HL-60/S4 treated with phorbol 12-myristate 13-acetate at 8.2 ng/mL for 4 days and 3 days (cell line): Measurements from ENCODE around the gene MAS1L.

Experiments used
- in situ Hi-C: fragments of 300-500 bp; cut with MboI; formaldehyde crosslinking; loops from 2 replicates; pipeline ENCODE4 v1.15.0; 2022; ENCODE audit warnings: low sequenced_read_pairs

Gene MAS1L

DNA sequence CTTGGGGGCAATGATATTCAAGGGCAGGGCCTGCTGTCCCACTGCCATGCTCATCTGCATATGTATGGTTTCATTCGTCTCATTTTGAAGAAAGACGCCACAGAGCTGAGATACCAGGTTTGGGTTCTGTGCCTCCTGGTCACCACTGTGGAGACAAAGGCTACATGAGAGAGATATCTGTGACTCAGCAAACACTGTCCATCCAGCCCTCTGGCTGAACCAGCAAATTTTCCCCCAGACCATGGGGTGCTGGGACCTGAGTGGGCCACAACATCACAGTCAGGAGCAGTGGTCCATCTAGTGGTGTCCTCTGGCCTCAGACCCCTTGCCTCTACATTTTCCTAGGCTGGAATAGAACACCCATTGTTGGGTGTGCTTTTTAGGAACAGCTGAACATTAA lies at the start of gene MAS1L:
Gene MAS1L, minus strand, starts transcription at position 297 of the 400 bp plus-strand sequence. Its CDS starts 54 bp downstream, at position 243.
- in situ Hi-C loops: no loop called here

DNA sequence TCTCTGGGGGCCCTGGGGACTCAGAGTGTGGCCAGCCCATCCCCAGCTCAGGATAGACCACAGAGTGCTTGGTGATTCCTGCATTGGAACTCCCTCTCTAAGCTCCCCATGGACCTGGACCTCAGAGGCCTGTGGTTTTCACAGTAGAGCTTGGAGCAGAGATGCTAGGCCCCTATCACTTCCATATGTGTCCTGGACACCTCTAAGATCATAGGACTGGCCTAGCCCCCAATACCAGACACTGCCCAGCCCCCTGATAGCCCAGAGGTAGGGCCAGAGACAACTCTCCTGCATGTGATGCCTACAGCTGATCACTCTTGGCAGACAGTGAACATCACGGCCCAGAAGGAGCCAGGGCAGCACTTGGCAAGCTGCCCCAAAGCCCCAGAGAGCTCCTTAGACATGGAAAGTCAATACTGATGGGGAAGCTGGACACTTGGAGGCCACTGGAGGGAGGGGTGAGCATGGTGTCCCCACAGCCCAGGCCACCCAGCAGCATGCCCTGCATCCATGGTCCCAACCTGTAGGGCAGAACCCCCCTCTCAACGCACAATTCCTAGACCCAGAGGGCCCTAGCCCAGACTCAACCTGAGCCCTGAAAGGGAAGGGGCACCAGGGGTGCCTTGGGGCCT lies 44.7 kb upstream of the MAS1L start:
- in situ Hi-C loops: no loop called here

DNA sequence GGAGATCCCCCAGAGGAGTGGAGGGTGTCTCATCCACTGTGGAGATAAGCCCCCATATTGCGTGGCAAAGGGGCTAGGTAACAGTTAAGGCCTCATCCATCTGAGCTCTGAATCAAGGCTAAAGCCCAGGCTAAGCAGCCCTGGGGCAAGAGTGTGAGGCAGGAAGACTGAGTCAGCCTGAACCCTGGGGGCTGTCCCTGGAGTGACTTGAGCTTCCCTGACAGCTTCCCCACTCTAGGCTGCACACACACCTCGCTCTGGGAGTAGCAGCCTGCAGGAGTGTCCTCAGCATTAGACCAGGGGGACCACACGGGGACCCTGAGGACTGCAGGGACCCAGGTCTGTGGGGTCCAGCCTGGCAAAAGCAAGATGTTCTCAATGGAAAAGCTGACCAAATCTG lies 43.9 kb upstream of the MAS1L start:
- in situ Hi-C loops: no loop called here

DNA sequence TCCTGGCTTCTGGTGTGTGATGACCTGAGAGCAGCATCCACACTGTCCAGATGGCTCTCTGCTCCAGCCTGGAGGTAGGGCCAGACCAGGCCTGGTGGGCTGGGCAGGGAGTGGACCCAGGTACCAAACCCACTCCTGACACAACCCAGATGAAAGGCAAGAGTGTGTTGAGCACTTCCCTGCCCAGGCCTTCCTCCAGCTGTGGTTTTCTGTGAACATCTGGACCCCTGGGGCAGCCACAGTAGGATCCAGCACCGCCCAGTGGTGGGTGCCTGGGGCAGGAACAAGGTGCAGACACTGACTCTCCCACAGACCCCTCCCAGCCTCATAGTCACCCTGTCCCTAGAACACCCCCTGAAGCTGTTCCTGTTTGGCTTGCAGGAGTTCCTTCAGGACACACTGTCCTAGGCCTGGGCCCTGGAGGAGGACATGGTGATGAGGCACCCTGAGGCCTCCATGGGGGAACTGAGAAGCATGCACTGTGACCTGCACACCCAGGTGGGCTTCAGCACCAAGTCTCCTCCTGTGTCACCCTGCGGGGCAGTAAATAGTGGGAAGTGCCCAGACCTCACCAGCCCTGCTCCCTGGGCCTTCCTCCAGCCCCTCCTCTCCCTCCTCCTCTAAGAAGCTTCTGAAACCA lies 43.0 kb upstream of the MAS1L start:
- in situ Hi-C loops: no loop called here

DNA sequence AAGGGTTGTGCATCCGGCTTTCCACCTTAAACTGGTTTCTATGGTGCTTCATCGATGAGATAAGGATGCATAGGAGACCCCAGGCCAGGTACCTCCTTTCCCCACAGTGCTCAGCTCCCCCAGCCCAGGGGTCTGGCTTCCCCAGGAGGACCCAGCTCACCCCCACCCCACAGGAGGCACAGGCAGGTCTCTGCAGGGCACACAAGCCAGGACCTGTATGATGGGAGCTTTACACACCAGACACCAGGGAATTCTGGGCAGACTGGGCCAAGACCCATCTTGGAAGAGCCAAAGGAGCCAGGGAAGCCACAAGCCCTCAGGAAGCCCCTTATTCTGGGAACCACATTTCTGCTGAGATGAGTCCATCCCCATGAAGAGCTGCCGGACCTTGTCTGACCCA lies 42.2 kb upstream of the MAS1L start:
- in situ Hi-C loops: no loop called here

DNA sequence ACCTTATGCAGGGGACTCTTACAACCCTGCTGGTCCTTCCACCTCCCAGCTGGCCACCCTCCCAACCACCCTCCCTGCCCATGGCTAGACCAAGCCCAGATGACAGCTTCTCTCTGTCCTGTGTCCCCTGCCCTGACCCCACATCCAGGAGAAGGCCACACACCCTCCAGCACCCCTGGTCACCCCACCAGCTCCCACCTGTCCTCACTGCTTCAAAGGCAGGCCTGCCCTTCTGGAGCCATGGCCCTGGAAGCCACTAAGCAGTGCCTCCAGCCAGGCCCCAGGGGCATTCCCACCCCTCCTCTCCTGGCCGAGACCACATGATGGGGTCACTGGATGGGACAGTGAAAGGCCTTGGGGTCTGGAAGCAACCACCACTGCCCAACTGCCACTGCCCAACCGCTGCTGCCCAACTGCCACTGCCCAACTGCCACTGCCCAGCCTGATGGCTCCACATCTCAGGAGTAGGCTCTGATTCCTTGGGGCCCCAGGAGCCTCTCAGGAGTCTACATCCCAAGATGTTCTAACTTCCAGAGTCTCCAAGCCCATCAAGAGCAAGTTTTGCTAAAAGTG lies 41.3 kb upstream of the MAS1L start:
- in situ Hi-C loops: no loop called here

DNA sequence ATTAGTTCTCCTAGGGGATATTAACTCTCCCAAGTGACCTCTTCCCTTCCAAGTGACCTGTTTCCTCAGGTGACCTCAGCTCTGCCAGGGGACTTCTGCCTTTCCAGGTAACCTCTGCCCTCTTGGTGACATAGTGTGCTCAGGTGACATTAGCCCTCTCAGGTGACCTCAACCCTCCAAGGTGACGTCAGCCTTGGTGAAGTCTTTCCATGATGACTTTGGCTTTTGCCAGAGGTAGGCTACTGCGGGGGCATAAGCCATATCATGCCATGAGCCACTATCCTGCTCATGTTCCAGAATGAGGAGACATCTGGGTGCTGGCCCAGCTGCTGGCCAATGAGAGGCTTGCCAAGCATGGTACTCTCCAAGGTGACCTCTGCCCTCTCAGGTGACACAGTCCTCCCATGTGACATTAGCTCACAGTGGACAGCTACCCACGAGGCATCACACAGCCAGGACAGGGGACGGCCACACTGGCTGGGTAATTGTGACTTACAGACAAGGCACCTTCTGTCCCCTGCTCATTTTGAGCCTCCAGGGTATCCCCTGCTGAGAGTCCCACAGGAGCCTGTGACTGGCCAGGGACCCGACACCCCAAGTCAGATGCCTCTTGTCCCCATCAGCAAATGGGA lies 40.7 kb upstream of the MAS1L start:
- in situ Hi-C loops: no loop called here

GRCh38 chr6:29527564-29527963 lies 39.8 kb upstream of the MAS1L start:
- in situ Hi-C loops: no loop called here

GRCh38 chr6:29527126-29527525 lies 39.4 kb upstream of the MAS1L start:
- in situ Hi-C loops: no loop called here

DNA sequence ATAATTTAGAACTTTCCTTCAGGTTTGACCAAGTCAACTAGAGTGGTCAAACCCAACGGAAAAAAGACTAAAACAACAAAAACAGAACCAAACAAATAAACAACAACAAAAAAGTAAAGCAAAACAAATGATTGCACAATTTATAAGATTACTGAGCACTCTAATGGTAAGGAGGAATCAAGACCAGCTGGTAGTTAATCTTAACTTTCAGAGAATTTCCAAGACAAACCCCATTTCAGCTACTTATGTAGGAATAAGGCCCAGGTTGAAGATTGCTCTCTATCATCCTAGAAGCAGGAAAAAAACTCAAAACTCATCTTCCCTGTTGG lies 37.5 kb upstream of the MAS1L start:
- in situ Hi-C loops: no loop called here

DNA sequence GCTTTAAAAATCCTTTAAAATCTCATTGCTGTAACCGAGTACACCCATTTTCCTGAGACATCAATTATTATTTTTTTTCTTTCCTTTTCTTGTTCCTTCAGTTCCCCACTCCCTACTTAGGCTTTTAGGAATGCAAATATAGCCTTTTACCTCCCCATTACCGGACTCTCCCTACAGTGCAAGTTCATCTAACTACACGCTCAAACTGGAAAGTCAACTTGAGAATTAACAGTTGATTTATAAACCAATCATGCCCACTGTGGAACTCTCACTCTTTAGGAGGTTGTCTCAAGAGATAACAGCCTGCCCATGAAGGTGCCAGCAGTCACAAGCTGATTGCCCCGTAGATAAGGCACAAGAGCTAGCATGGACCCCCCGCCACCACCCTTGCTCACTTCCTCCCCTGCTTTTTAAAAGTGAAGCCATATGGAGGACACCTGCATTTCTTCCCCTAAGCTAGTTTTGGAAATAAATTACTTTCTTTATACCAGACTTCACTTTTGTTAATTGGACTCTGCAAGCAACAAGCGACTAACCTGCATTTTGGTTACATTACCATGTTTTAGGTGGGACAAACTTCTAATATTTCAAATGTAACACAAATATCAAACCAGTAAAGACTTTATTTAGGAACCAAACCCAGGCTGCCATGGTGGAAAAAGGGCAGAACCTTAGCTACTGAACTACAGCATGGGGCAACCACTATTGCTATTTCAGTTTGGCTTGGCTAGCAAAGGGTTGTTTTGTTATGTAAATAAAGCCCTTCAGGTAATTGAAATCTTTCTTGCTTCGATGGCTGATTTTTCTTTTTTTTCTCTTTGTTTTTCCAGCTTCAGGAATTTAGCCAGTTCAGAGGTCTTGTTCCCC lies 36.9 kb upstream of the MAS1L start:
- in situ Hi-C loops: no loop called here

GRCh38 chr6:29524044-29524443 lies 36.3 kb upstream of the MAS1L start:
- in situ Hi-C loops: no loop called here

GRCh38 chr6:29522227-29522626 lies 34.5 kb upstream of the MAS1L start:
- in situ Hi-C loops: no loop called here

DNA sequence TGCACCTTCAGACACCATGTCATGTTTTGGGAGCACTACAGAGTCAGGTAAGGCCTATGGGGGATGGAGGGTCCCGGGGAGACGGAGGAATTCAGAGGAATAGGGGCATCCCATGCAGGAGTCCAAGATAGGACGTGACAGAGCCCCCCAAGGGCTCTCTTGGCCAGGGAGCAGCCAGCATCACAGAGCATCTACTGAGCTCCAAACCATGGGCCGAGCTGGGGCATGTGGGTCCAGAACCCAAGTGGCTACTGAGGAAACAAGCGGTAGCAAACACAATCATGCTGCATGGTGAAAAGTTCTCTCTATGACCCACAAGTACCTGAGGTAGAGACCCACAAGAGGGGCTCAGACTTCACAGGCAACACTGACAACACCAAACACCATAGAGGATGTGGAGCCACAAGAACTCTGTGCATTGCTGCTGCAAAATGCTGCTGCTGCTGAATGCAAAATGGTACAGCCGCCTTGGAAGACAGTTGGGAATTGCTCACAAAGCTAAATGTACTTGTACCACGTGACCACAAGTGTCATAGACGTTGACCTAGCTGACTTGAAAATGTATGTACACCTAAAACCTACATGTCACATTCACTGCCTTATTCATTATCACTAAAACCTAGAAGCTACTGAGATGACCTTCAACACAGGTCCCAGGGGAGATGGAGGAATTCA lies 33.4 kb upstream of the MAS1L start:
- in situ Hi-C loops: no loop called here

DNA sequence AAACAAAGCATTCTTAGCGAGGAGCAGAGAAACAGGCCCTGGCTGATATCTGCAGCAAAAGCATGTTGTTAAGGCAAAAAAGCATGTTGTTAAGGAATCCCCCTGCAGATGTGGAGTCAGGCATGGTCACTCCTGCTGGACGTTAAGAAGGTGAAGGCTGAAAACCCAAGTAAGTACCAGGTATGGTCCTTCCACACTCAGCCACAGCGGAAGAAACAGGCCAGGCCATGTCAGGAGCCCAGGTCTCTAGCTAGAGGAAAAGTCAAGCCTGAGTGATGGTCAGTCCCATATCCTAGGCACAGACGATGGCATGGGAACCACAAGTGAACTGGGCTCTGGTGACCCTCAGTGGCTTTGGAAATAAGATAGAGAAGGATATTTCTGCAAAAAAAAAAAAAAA lies 32.5 kb upstream of the MAS1L start:
- in situ Hi-C loops: no loop called here

DNA sequence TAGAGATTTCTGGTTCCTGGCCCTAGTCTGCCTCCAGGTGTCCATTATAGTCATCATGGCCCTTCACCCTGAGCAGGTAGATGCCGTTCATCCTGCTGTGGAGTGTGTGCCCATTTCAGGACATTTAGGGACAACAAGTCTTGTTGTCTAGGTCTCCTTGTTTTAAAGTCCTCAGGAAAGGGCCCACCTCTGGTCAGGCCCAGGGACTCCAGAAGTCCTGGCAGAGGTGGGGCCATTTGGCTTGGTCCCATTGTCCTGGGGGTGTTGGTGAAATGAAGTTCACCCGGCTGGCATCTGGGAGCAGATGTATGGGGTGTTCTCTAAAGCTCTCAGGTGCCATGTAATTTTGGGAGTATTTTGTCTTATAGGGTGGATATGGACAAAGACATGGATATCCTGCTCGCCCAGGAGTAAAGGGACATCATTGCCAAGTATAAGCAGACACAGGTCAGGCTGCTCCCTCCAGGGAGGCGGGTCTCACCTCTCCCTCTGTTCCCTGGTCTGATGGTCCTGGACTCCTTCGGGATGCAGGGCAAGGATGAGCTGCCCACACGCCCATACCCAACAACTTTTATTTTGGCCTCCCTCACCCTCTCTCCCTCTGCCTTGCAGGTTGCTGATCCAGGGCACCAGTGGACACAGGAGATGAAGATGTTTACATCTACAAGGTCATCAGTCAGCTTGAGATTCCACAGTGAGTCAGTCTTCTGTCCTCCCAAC lies 31.7 kb upstream of the MAS1L start:
- in situ Hi-C loops: no loop called here

DNA sequence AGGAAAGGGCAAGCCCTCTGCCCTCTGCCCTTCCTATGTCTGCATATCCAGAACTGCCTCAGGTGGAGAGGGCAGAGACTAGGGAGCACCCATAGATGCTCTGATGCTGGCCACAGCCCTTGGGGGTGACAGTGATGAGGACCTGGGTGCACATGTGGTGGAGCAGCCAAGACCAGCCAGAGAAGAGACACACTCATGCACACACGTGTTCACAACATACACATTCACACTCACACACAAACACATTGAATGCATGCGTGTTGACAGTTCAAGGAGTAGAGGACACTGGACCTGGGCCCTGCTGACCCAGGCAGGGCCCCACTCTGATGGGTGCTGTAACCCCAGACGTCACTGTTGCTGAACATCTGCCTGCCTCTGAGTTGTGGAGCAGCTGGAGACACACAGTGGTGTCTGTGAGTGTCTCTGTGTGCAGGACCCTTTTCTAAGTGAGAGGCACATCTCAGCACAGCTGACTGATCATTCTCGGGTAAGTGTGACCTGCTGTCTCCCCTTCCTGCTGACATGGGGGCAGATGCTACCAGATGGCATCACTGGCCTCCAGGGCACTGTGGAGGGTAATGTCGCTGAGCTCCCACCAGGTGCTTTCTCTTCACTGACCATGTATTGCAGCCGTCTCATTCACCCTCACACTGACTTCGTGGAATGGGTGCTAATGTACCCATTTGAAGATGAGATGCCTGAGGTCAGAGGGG lies 30.1 kb upstream of the MAS1L start:
- in situ Hi-C loops: no loop called here

DNA sequence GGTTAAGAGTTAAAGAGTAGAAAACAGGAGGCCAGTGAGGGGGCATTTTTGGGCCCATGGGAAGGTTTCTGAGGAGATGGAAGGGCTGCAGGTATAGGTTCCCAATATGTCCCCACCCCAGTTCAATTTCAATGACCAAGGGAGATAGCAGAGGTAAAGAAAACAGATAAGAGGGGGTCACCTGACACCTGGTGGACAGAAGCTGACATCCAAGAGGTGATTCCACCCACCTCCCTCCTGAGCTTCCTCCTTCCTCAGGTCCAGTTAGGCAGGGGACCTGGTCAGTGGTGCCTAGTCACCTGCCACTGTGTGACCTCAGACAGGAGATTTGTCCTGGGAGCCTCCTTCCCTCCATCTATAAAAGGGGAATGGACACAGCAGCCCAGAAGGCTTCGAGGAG lies 29.5 kb upstream of the MAS1L start:
- in situ Hi-C loops: no loop called here

DNA sequence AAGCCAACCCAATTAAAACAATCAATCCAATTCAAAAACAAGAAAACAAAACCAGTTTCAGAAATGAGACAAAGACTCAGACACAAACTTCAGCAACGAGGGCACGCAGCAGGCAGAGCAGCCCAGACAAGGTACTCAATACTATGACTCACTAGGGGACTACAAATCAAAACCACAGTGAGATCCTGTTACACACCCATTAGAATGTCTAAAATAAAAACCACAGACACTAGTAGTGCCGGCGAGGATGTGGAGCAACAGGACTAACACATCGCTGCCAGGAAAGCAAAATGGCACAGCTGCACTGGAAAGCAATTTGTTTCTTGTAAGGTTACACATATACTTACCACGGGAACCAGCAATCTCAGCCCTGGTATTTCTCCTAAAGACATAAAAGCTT lies 28.4 kb upstream of the MAS1L start:
- in situ Hi-C loops: no loop called here
